Measurements from ENCODE around the gene BMP2K. TPM values are rescaled to one million over a fixed set of nuclear protein-coding genes. Genes with fewer than 3 reads are reported as not detected.

The BMP2K gene
- 10 to 100 TPM in 11 of 12 donors, not detected in 1; 13.7 to 35.9 (median 19.5) TPM for polyA plus RNA-seq (ENCODE audit: insufficient read length in 12 of 12)
- long read RNA-seq, donor 1, partial matches to known transcripts: 32 of 37 reads
- long read RNA-seq, donor 1, other reads (novel, unspliced or antisense): 0 of 37 reads
- long read RNA-seq, donor 2: 0 reads
- long read RNA-seq, donor 3: 0 reads
- long read RNA-seq, donor 4: 0 reads
- long read RNA-seq, donor 5, partial matches to known transcripts: 0 of 4 reads
- long read RNA-seq, donor 5, other reads (novel, unspliced or antisense): 0 of 4 reads
- long read RNA-seq, donor 6: 0 reads
- long read RNA-seq, donor 7, partial matches to known transcripts: 0 of 1 reads
- long read RNA-seq, donor 7, other reads (novel, unspliced or antisense): 0 of 1 reads
- long read RNA-seq, donor 8: 0 reads
- long read RNA-seq, donor 9: 0 reads
- long read RNA-seq, donor 10, partial matches to known transcripts: 0 of 2 reads
- long read RNA-seq, donor 10, other reads (novel, unspliced or antisense): 0 of 2 reads
- long read RNA-seq, donor 11, partial matches to known transcripts: 0 of 1 reads
- long read RNA-seq, donor 11, other reads (novel, unspliced or antisense): 0 of 1 reads

DNA sequence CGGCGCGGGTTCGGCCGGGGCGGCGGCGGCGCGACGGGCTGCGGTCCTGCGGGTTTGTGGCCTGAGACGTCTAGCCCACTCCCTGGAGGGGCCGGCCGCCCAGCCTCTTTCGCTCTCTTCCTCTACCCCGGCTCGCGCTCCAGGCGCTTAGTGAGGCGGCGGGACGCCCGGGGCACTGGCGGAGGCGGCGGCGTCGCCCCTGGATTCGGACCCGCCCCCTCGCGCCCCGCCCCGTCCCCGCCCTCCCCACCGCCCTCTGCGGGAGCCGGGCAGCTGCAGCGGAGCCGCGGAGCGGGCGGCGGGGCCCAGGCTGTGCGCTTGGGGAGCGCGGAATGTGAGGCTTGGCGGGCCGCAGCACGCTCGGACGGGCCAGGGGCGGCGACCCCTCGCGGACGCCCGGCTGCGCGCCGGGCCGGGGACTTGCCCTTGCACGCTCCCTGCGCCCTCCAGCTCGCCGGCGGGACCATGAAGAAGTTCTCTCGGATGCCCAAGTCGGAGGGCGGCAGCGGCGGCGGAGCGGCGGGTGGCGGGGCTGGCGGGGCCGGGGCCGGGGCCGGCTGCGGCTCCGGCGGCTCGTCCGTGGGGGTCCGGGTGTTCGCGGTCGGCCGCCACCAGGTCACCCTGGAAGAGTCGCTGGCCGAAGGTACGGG lies at the start of gene BMP2K:
TSS of gene BMP2K (plus strand) at position 272 of the 650 bp plus-strand sequence. CDS start at position 466, 194 bp downstream.
- DNase-seq: peak; percentile 74

DNA sequence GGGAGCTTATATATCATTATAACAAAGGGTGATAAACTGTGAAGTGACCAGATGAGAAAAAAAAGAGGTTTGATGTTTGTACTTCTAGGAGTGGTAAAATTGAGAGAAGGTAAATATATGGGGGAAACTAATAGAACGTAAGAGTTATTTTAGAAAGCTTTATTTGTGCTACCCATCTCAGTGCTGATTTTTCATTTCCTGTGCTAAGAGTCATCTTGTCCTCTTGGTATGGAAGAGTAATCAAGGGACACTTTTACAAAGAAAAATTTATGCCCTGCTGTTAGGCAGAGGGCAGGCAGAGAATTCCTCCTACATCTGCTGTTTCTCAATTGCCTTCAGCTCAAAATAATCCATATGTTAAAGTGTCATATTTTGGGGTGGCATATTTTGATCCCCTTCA lies 49.6 kb upstream of the BMP2K start:
- DNase-seq: no peak

DNA sequence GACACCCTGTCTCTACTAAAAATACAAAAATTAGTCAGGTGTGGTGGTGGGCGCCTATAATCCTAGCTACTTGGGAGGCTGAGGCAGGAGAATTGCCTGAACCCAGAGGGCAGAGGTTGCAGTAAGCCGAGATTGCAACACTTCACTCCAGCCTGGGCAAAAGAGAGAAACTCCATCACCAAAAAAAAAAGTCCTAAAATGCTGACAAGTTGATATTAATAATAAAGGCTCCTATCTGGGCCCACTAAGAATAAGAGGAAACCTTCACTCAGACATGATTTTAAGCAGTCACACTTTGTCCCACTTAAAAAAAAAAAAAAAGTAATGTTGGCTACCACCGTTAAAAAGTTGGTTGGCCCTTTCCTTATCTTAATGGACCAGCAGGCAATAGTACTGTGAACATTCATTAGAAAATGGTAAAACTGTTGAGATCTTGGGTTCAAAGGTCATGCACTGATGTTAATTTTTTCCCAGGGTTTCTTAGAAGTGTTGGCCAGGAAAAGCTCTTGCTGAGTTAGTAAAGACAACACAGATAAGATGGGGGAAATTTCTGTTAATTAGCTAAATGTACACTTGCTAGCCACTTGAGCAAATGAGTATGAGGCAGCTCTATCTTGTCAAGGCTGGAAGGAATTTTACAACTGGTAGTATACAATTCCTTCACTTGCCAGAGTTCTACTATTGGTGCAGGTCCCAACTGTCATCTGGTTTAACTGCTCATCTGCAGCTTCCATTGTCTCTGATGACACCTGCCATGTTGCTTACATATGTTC lies 43.6 kb upstream of the BMP2K start:
- DNase-seq: no peak

DNA sequence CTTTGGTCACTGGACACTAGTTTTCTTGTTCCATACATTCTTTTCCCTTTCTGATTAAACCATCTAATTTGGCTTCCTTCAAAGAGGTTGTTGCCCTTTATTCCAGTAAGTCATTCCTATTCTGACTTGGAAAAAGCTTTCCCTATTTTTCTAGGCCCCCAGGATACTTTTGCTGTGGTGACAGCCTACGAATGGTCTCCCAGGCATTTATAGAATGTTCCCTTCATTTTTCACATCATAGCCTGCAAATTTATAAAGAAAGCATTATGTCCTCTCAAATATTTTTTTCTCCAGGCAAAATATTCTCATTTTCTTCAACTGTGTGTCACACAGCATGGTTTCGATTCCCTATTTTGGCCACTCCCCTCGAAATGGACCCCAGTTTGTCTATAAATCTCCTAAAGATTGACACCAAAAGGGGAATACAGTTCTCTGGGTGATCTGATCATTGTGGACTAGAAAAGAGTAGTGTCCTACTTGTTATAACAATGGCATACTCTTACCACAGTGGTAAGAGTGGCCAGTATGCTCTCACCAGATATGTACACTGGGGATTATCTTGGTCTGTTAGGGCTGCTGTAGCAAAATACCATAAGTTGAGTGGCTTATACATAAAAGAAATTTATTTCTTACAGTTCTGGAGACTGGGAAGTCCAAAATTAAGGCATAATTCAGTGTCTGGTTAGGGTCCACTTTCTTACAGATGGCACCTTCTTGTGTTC lies 41.5 kb upstream of the BMP2K start:
- no peak for DNase-seq

DNA sequence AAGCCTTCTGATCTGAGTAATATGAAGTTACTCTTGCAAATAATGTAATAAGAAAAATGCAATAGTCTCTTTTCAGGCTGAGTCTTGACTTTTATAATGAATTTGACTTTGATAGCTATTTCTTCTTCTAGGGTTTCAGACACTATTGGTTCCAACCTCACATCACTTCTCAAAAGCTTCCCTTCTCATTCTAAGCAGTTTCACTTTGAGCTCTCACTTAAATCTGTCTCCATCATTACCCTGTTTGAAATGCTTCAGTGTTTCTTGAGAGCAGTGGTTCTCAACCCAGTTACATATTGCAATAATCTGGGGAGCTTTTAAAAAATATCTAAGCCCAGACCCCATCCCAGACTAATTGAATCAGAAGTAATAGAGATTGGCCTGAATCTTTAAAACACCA lies 40.5 kb upstream of the BMP2K start:
- no peak for DNase-seq

DNA sequence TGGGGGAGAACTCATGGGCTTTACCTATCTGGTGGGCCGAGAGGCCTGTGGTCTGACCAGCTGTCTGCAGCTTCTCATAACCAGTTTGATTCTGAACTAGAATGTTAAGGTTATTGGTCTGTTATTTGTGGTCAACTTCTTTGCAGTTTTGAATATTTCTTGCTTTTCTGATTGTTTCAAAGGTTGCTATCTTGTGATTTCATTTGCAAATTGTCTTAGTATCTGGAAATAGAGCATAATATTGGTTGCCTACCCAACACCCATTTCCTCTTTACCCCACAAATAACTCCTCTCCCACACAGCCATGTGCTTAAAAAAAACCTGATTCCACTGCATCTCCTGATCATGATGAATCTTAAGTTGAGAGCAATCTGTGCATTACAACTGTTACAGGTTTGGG lies 39.1 kb upstream of the BMP2K start:
- DNase-seq: no peak

DNA sequence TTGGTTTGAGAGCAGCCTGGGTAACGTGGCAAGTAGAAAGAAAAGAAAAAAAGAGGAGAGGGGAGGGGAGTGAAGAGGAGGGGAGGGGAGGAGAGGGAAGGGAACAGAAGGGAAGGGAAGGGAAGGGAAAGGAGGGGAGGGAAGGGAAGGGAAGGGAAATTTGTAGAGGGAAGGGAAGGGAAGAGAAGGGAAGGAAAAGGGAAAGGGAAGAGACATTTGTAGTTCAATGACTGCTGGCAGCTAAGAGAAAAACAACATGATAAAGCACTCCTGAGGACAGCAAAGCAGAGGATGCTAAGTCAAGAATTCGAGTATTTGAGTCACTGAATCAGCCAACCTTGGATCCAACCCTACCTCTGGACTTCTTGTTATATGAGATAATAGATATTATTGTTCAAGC lies 38.2 kb upstream of the BMP2K start:
- no peak for DNase-seq

DNA sequence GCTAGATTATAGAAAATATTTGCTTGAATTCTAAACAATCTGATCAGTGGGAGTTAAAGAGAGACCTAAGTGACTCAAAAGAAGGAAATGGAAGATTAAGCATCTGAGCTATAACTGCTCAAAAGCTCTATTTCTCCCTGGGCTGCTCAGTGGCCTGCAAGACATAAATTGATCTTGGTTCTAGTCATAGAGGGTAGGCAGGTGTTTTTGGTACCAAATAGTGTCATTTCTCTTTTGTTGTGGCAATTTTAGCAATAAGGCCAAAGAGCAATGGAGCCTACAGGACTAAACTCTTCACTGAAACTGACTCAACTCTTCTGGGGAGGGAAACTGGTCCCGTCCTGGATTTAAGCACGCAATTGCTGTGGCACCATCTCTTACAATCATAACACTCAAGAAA lies 33.9 kb upstream of the BMP2K start:
- DNase-seq: no peak

DNA sequence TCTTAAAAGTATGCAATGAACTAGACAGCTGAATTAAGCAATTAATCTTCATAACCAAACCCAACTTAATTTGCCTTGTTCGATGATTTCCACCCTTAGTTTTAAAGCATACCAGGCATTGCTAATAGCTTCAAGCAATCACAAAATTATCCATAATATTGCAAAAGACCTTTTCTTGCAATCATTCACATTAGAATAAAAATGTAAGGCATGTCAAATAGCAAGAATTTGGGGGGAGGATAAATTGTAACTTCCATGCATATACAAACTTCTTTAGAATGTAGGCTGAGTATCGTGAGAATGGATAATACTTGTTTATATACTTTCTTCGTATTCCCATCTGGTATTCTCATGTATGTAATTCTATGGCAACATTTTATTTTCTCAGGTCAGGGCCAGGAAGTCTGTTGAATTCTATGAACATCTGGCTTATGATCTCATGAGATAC lies 28.7 kb upstream of the BMP2K start:
- peak; percentile 20 for DNase-seq

DNA sequence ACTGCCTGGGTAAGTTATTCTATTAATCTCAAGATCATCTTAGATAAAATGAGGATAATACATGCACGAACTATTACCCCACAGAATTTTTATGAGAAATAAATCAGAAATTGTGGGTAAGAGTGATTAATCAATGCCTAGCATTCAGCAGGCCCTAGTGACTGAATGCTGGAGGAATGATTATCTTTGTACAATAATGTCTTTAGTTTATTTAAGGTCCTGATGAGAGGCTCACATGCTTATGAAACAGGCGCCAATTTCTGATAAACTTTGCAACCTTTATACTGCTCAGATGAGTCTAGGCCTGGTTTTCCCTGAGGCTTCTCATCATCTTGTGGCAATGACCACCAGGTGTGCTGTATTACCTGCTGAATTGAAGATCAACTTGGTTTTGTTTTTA lies 27.8 kb upstream of the BMP2K start:
- DNase-seq: no peak

DNA sequence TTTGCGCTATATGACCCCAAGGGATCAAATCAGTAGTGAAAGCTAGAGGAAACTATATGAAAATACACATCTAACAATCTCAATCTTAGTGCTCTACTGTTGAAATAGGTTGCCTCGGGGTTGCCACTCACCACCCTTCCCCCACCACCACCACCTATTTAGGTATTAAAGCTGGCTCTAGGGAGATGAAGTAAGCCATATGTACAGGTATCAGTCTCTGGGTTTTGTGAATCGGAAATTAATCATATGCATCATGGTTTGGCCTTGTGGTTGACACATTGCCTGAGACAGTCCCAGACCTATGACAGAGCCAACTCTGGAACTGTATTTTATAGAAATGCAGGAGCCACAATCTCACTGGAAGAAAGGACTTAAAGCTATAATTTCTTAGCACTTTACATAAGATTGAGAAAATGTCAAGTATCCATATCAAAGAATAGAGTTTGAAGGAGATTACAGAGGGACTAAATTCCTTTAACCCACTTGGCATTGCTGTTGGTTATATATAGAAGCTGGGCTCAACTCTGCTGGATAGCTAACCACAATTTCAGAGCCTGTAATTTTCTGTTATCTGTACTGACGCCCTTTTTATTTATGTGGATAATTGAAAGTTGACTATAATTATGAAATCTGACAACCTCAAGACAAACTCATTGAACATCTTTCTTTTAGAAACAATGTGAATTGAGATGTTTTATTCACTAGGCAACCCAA lies 26.7 kb upstream of the BMP2K start:
- DNase-seq: no peak

DNA sequence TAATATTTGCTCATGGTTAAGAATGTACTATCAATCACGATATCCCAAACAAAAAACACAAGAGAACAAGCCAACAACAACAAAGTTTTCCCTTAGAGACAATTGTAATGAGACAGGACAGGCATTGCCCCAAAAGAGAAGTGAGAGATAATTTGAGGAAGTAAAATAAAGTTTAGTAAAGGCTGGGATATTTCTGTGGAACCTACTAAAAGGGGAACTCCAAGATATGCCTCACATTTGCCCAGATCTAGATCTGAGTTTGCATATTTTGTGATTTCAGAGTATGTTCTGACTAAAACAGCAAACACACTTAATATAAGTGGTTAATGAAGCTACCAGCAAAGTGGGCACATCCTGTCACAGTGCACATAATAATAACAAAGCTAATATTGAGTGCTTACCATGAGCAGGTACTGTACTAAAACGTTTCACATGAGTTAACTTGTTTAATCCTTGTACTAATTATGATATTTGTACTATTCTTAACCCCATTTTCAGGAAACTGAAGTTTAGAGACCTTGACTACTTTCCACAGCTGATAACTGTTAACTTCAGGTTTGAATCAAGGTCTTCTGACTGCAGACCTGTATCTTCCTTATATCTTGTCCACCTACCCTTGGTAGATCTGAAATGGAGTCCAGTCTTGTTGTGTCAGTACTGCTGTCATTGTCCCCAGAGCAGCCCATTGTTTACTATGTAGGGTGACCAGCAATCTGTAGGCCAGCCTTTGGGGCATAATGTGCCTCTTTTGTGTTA lies 26.0 kb upstream of the BMP2K start:
- no peak for DNase-seq

DNA sequence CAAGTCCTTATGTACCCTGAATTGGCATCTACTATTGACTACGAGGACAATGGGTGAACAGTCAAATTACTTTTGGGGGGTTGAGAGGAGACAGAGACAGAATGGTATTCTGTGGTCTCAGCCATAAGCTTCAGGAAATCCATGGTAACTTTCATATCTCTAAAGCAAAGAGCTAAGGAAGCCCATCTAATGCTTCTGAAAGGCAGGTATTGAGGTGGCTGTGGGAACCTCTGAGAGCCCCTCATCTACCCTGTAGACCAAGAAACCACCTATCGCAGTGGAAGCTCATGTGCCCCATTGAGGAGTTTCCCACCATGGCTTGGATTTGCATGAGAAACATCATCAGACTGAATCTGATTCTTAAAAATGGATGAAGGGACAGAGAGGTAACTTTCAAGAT lies 23.1 kb upstream of the BMP2K start:
- no peak for DNase-seq

DNA sequence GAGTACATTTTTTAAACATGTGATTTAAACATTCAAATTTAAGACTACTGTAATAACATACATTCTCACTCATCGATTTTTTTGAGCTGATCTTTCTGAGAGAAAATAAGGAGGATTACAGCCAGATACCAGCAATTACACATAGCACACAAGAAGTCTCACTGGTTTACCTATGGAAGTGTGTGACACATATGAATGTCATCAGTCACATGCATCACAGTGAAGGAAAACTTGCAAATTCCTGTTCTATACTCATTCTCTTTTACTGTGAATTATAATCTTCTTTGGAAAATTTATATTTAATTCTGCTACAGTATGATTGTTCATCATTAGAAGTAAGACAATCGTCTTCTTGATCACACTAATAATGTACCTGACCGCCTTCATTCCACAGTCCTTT lies 21.3 kb upstream of the BMP2K start:
- no peak for DNase-seq

DNA sequence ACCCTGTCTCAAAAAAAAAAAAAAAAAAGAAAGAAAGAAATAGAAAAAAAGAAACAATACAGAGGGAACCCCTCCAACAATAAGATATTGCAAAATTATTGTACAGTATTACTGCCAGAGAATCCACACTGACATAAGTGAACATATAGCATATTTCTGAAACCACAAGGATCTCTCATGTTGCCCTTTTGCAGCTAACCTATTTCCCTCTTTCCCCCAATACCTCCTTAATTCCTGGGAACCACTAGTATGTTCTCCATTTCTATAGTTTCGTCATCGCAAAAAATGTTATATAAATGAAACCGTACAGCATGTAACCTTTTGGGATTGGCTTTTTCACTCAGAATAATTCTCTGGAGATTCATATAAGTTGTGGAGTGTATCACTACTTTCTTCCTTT lies 20.0 kb upstream of the BMP2K start:
- DNase-seq: no peak

DNA sequence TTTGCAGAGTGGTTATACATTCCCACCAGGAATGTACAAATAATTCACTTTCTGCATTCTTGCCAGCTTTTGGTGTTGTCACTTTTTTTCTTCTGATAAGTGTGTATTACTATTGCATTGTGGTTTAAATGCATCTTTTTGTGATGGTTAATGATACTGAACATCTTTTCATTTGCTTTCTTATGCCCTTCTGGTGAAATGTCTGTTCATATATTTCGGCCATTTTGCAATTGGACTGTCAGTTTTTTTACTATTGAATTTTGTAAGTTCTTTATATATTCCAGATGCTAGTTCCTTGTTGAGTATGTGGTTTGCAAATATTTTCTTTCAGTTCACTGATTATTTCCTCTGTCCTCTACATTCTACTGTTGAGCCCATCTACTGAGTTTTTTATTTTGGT lies 19.4 kb upstream of the BMP2K start:
- no peak for DNase-seq

DNA sequence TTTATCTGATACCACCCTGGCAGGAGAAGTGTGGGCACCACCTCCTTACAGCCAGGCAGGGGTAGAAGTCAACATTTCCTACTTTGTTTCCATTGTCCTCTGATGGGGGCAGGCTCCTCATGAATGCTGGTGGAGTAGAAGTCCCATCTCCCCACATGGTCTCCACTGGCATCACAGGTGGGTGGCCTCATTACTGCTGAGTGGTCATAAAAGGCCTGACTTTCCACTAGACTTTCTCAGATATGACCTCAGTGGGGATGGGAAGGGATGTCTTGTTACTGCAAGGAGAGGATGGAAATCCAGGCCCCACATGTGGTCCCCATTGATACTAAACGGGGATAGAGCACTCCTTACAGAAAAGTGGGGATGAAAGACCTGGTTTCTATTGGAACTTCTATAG lies 18.6 kb upstream of the BMP2K start:
- DNase-seq: no peak

DNA sequence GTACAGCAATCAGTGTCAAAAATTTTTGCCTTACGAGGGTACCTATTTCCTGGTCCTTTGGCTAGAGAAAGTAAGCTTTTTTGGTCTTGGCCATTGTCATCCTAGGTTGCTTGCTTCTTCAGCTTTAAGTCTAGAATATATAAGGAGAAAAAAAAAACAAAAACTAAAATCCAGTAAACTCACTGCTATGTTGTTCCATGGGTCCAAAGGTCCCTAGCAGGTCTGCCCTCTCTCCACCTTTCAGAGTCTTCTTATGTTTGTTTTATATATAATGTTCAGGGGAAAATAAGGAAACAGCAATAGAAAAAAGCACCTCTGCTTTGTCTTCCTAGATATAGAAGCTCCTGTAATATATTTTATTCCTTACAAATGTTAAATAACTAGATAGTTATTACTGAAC lies 18.1 kb upstream of the BMP2K start:
- no peak for DNase-seq

DNA sequence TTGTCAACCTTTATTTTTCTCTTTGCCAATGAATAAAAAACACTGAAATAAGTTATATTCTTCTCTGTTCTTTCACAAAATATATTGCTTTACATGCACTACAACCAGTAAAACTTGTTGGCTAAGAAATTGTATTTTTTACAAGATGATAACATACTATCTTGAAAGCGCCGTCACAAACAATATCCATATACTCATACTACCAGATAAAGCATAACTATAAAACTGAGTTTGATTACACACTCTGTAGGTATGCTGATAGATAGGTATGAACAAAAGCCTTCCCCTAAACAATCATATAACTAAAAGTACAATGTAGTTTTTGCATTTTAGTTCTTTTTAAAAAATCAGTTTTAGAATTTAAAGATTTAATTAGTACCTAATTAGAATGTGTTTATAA lies 13.6 kb upstream of the BMP2K start:
- no peak for DNase-seq

DNA sequence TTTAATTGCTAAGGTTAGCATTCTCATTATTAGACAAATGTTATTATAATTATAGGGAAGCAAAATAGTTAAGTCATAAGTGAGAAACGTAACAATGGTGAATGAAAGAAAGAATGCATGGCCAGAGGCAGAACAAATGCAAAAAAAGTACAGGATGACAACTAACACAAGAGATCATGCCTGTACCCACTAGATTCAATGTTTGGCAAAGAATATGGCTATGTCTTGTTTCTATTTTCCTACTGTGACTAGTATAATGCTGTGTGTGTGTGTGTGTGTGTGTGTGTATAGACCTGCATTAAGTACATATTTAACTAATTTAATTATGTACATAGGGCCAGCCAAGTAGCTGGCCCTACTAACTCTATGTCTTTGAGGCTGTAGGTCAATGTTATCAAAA lies 12.9 kb upstream of the BMP2K start:
- DNase-seq: no peak

All from muscle of arm (tissue), 14 donors.